ENCODE data around the gene RASAL2.

The RASAL2 gene

DNA sequence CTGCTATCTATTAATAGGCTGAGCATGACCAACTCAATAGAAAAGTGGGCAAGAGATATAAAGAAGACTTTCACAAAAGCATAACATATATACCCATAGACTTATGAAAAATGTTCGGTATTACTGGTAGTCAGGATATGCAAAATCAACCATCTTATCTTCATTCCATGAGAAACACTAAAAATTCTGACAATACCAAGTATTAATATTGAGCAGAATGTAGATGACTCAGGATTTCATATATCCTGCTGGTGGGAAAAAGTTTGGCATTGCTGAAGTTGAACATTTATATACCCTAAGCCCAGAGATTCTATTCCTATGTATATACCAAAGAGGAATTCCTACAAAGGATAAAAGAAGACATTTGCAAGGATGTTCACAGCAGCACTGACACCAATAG is 264.6 kb downstream of the RASAL2 start:
- Histone ChIP-seq H3K9ac (ENCODE audit: low read depth, low read length, poor library complexity, severe bottlenecking) (no peak overlapping the region), H3K4me1 (ENCODE audit: insufficient read depth, low read length, poor library complexity, severe bottlenecking) (no peaks in the 10 kb centered on the region), H3K36me3 (ENCODE audit: insufficient read depth, low read length) (no peaks in the 10 kb centered on the region), H3K4me2 (ENCODE audit: low read depth, low read length, poor library complexity, severe bottlenecking) (no peak overlapping the region), H3K27me3 (ENCODE audit: insufficient read depth, low read length, poor library complexity, severe bottlenecking) (no peaks in the 10 kb centered on the region), H3K4me3 (ENCODE audit: low read length, poor library complexity, severe bottlenecking) (no peak overlapping the region), H3F3A (ENCODE audit: low read depth) (no peaks in the 10 kb centered on the region), H2AFZ (ENCODE audit: low read length) (no peak overlapping the region), H3K9me3 (ENCODE audit: insufficient read depth, low read depth, low read length) (no peaks in the 10 kb centered on the region), H3K9me2 (replicated peaks; ENCODE audit: low read depth, low read length) (no peaks in the 10 kb centered on the region), H4K20me1 (ENCODE audit: insufficient read depth, low read length, poor library complexity, severe bottlenecking) (no peaks in the 10 kb centered on the region), H3K79me2 (ENCODE audit: insufficient read depth, low read length) (no peaks in the 10 kb centered on the region)
- TF ChIP-seq, protein P1, sequence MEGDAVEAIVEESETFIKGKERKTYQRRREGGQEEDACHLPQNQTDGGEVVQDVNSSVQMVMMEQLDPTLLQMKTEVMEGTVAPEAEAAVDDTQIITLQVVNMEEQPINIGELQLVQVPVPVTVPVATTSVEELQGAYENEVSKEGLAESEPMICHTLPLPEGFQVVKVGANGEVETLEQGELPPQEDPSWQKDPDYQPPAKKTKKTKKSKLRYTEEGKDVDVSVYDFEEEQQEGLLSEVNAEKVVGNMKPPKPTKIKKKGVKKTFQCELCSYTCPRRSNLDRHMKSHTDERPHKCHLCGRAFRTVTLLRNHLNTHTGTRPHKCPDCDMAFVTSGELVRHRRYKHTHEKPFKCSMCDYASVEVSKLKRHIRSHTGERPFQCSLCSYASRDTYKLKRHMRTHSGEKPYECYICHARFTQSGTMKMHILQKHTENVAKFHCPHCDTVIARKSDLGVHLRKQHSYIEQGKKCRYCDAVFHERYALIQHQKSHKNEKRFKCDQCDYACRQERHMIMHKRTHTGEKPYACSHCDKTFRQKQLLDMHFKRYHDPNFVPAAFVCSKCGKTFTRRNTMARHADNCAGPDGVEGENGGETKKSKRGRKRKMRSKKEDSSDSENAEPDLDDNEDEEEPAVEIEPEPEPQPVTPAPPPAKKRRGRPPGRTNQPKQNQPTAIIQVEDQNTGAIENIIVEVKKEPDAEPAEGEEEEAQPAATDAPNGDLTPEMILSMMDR (conservative IDR thresholded peaks at IDR 0.05; ENCODE audit: low read length) = no peak
- TF ChIP-seq EZH2phosphoT487 (IDR thresholded peaks at IDR 0.05; ENCODE audit: borderline replicate concordance) = no peak

DNA sequence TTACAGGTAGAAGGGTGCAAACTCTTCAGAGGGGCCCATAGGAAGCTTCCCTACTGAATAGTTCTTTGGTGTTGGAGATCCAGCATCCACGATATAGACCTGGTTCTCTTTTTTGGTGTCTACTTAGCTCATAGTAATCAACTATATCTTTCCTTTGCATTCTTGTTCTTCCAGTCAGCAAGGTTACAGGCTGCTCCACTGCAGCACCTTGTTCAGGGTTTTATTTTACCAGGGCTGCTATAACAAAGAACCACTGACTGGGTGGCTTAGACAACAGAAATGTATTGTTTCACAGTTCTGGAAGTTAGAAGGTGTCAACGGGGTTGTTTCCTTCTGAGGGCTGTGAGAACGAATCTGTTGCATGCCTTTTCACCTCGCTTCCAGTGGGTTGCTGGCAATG is 266.5 kb downstream of the RASAL2 start:
- no peaks in the 10 kb centered on the region for H3K27me3 ChIP-seq (ENCODE audit: insufficient read depth, low read length, poor library complexity, severe bottlenecking)
- H3K4me1 ChIP-seq (ENCODE audit: insufficient read depth, low read length, poor library complexity, severe bottlenecking) = no peaks in the 10 kb centered on the region
- H3K79me2 ChIP-seq (ENCODE audit: insufficient read depth, low read length) = no peaks in the 10 kb centered on the region
- H3K9ac ChIP-seq (ENCODE audit: low read depth, low read length, poor library complexity, severe bottlenecking) = no peak overlapping the region
- TF ChIP-seq, protein P1 (conservative IDR thresholded peaks at IDR 0.05; ENCODE audit: low read length) = no peak
- TF ChIP-seq EZH2phosphoT487 (IDR thresholded peaks at IDR 0.05; ENCODE audit: borderline replicate concordance) = no peak
- H4K20me1 ChIP-seq (ENCODE audit: insufficient read depth, low read length, poor library complexity, severe bottlenecking) = no peaks in the 10 kb centered on the region
- H3F3A ChIP-seq (ENCODE audit: low read depth) = no peaks in the 10 kb centered on the region
- no peak overlapping the region for H3K4me3 ChIP-seq (ENCODE audit: low read length, poor library complexity, severe bottlenecking)
- no peak overlapping the region for H2AFZ ChIP-seq (ENCODE audit: low read length)
- H3K9me2 ChIP-seq (replicated peaks; ENCODE audit: low read depth, low read length) = no peaks in the 10 kb centered on the region
- no peaks in the 10 kb centered on the region for H3K36me3 ChIP-seq (ENCODE audit: insufficient read depth, low read length)
- no peaks in the 10 kb centered on the region for H3K9me3 ChIP-seq (ENCODE audit: insufficient read depth, low read depth, low read length)
- no peak overlapping the region for H3K4me2 ChIP-seq (ENCODE audit: low read depth, low read length, poor library complexity, severe bottlenecking)

DNA sequence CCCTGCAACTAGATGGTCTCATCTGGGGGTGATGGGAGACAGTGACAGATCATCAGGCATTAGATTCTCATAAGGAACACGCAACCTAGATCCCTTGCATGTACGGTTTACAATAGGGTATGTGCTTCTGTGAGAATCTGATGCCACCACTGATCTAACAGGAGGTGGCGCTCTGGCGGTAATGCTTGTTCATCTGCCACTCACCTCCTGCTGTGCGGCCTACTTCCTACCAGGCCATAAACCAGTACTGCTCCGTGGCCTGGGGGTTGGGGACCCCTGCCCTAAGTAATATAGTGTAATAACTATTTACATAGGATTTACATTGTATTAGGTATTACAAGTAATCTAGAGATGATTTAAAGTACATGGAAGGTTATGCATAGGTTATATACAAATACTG is 267.9 kb downstream of the RASAL2 start:
- no peak overlapping the region for H3K9ac ChIP-seq (ENCODE audit: low read depth, low read length, poor library complexity, severe bottlenecking)
- no peak overlapping the region for H3K4me3 ChIP-seq (ENCODE audit: low read length, poor library complexity, severe bottlenecking)
- no peak for TF ChIP-seq EZH2phosphoT487 (IDR thresholded peaks at IDR 0.05; ENCODE audit: borderline replicate concordance)
- TF ChIP-seq, protein P1 (conservative IDR thresholded peaks at IDR 0.05; ENCODE audit: low read length) = no peak; the same call in 1 of the 2 replicates
- H4K20me1 ChIP-seq (ENCODE audit: insufficient read depth, low read length, poor library complexity, severe bottlenecking) = no peaks in the 10 kb centered on the region
- no peak overlapping the region for H3K4me2 ChIP-seq (ENCODE audit: low read depth, low read length, poor library complexity, severe bottlenecking)
- H3K4me1 ChIP-seq (ENCODE audit: insufficient read depth, low read length, poor library complexity, severe bottlenecking) = no peaks in the 10 kb centered on the region
- H3K27me3 ChIP-seq (ENCODE audit: insufficient read depth, low read length, poor library complexity, severe bottlenecking) = no peaks in the 10 kb centered on the region
- no peaks in the 10 kb centered on the region for H3K9me3 ChIP-seq (ENCODE audit: insufficient read depth, low read depth, low read length)
- no peaks in the 10 kb centered on the region for H3K9me2 ChIP-seq (replicated peaks; ENCODE audit: low read depth, low read length)
- no peak overlapping the region for H2AFZ ChIP-seq (ENCODE audit: low read length)
- no peaks in the 10 kb centered on the region for H3K79me2 ChIP-seq (ENCODE audit: insufficient read depth, low read length)
- H3F3A ChIP-seq (ENCODE audit: low read depth) = no peaks in the 10 kb centered on the region
- no peaks in the 10 kb centered on the region for H3K36me3 ChIP-seq (ENCODE audit: insufficient read depth, low read length)

All from Loucy (cell line).